Peyer's patch (tissue), 4 donors: ENCODE results near the gene MRPL51.

Experiments used
- CTCF ChIP-seq, 6 experiments: fragments of 450-650 bp in 4 of 6; fragments of 200-600 bp in 2 of 6; sonication (generic) in 1 of 6; IDR thresholded peaks; one replicate each; pipeline ENCODE4 v1.5.1; 2017 to 2019; ENCODE audit warnings: antibody characterized with exemption in 6 of 6, mild to moderate bottlenecking in 3 of 6, moderate library complexity in 1 of 6
- POLR2A ChIP-seq, 2 donors: fragments of 450-650 bp; IDR thresholded peaks; one replicate each; pipeline ENCODE4 v1.5.1; 2017; ENCODE audit warnings: antibody characterized with exemption in 2 of 2, mild to moderate bottlenecking in 2 of 2, moderate library complexity in 2 of 2

- TF ChIP-seq CTCF (IDR thresholded peaks at IDR 0.05) = peak in 3 of 6 experiments; percentile 6 to 35 (median 33)
- TF ChIP-seq POLR2A (IDR thresholded peaks at IDR 0.05) = peak; percentile 98 to 100
Measured at GRCh38 chr12:6470375-6471163, 22.5 kb downstream of the MRPL51 start, which contains the start of gene VAMP1.
